ENCODE measurements around the gene GPR84.
A peak's percentile ranks its signal among the peaks of the same experiment; 100 is the strongest.

The GPR84 gene

GRCh38 chr12:54373649-54374561 lies 9.6 kb upstream of the GPR84 start:
- no peak for DNase-seq

- no peak for DNase-seq
Observed at GRCh38 chr12:54372113-54372806, 8.0 kb upstream of the GPR84 start.

- no peak for DNase-seq
Observed at GRCh38 chr12:54371328-54372112, 7.2 kb upstream of the GPR84 start.

- peak in 2 of 4 experiments; percentile 9 to 12 for DNase-seq
Observed at GRCh38 chr12:54370171-54370730, 6.0 kb upstream of the GPR84 start.

GRCh38 chr12:54369597-54370131 lies 5.4 kb upstream of the GPR84 start:
- no peak for DNase-seq

GRCh38 chr12:54368709-54369596 lies 4.7 kb upstream of the GPR84 start:
- peak; percentile 75 to 91 (median 84) for DNase-seq

- DNase-seq = no peak
Observed at GRCh38 chr12:54368025-54368708, 3.9 kb upstream of the GPR84 start.

- no peak for DNase-seq
Observed at GRCh38 chr12:54363618-54364017, 668 bp downstream of the GPR84 start.

GRCh38 chr12:54363047-54363446 lies 1.2 kb downstream of the GPR84 start:
- no peak for DNase-seq

GRCh38 chr12:54360717-54361456 lies 3.4 kb downstream of the GPR84 start:
- peak in 3 of 4 experiments; percentile 10 to 54 (median 41) for DNase-seq

- no peak for DNase-seq
Observed at GRCh38 chr12:54359762-54360351, 4.4 kb downstream of the GPR84 start.

GRCh38 chr12:54358945-54359761 lies 5.1 kb downstream of the GPR84 start:
- DNase-seq = peak; percentile 62 to 84 (median 76)

GRCh38 chr12:54358191-54358944 lies 5.9 kb downstream of the GPR84 start:
- no peak for DNase-seq

GRCh38 chr12:54357506-54358190 lies 6.6 kb downstream of the GPR84 start:
- no peak for DNase-seq

GRCh38 chr12:54356951-54357356 lies 7.3 kb downstream of the GPR84 start:
- no peak for DNase-seq

GRCh38 chr12:54356228-54356627 lies 8.1 kb downstream of the GPR84 start:
- no peak for DNase-seq

GRCh38 chr12:54355104-54355815 lies 9.0 kb downstream of the GPR84 start:
- no peak for DNase-seq
